ENCODE measurements around the gene OTUD7B.
"Not testable (repeated sequence)": the region's sequence is repeated elsewhere in the genome, so short reads cannot be mapped to it uniquely, and the experiment has no call there.

The OTUD7B gene

GRCh38 chr1:150010393-150011115, at the start of gene OTUD7B:
OTUD7B (minus strand) TSS chr1:150010726; CDS start chr1:149977510, 33,216 bp downstream.
- peak; percentile 91 to 94 for DNase-seq
- peak; percentile 70 for TF ChIP-seq POLR2A (IDR thresholded peaks at IDR 0.05; ENCODE audit: low read length)
- TF ChIP-seq GATA1 (IDR thresholded peaks at IDR 0.05; ENCODE audit: low read depth, low read length) = no peak

GRCh38 chr1:150060260-150060659, 49.7 kb upstream of the OTUD7B start:
- no peak for DNase-seq
- no peak for TF ChIP-seq GATA1 (IDR thresholded peaks at IDR 0.05; ENCODE audit: low read depth, low read length)
- no peak for TF ChIP-seq POLR2A (IDR thresholded peaks at IDR 0.05; ENCODE audit: low read length)

- TF ChIP-seq POLR2A (IDR thresholded peaks at IDR 0.05; ENCODE audit: low read length) (no peak), GATA1 (IDR thresholded peaks at IDR 0.05; ENCODE audit: low read depth, low read length) (no peak)
- DNase-seq = no peak
Measured at GRCh38 chr1:150056407-150056806, 45.9 kb upstream of the OTUD7B start.

- DNase-seq = not testable (repeated sequence)
Measured at GRCh38 chr1:150055507-150055906, 45.0 kb upstream of the OTUD7B start.

GRCh38 chr1:150053926-150054325, 43.4 kb upstream of the OTUD7B start:
- DNase-seq = no peak

GRCh38 chr1:150051905-150052412, 41.4 kb upstream of the OTUD7B start:
- DNase-seq = not testable (repeated sequence)

More at GRCh38 chr1:150053926-150054325, 43.4 kb upstream of the OTUD7B start:
- TF ChIP-seq GATA1 (IDR thresholded peaks at IDR 0.05; ENCODE audit: low read depth, low read length) = no peak
- TF ChIP-seq POLR2A (IDR thresholded peaks at IDR 0.05; ENCODE audit: low read length) = no peak

GRCh38 chr1:150051089-150051373, 40.5 kb upstream of the OTUD7B start:
- DNase-seq = no peak
- no peak for TF ChIP-seq GATA1 (IDR thresholded peaks at IDR 0.05; ENCODE audit: low read depth, low read length)

GRCh38 chr1:150049926-150050325, 39.4 kb upstream of the OTUD7B start:
- TF ChIP-seq GATA1 (IDR thresholded peaks at IDR 0.05; ENCODE audit: low read depth, low read length) (no peak), POLR2A (IDR thresholded peaks at IDR 0.05; ENCODE audit: low read length) (no peak)
- DNase-seq = no peak

- TF ChIP-seq POLR2A (IDR thresholded peaks at IDR 0.05; ENCODE audit: low read length) (no peak), GATA1 (IDR thresholded peaks at IDR 0.05; ENCODE audit: low read depth, low read length) (no peak)
- no peak for DNase-seq
Measured at GRCh38 chr1:150034336-150034735, 23.8 kb upstream of the OTUD7B start.

GRCh38 chr1:150028322-150028721, 17.8 kb upstream of the OTUD7B start:
- no peak for DNase-seq
- TF ChIP-seq POLR2A (IDR thresholded peaks at IDR 0.05; ENCODE audit: low read length) (no peak), GATA1 (IDR thresholded peaks at IDR 0.05; ENCODE audit: low read depth, low read length) (no peak)

GRCh38 chr1:150024156-150024555, 13.6 kb upstream of the OTUD7B start:
- TF ChIP-seq POLR2A (IDR thresholded peaks at IDR 0.05; ENCODE audit: low read length) (no peak), GATA1 (IDR thresholded peaks at IDR 0.05; ENCODE audit: low read depth, low read length) (no peak)

GRCh38 chr1:150022357-150022756, 11.8 kb upstream of the OTUD7B start:
- TF ChIP-seq POLR2A (IDR thresholded peaks at IDR 0.05; ENCODE audit: low read length) (no peak), GATA1 (IDR thresholded peaks at IDR 0.05; ENCODE audit: low read depth, low read length) (no peak)
- DNase-seq = no peak

More at GRCh38 chr1:150024156-150024555, 13.6 kb upstream of the OTUD7B start:
- DNase-seq = no peak

- no peak for DNase-seq
- TF ChIP-seq POLR2A (IDR thresholded peaks at IDR 0.05; ENCODE audit: low read length) (no peak), GATA1 (IDR thresholded peaks at IDR 0.05; ENCODE audit: low read depth, low read length) (no peak)
Measured at GRCh38 chr1:150021191-150021694, 10.7 kb upstream of the OTUD7B start.

- no peak for DNase-seq
- no peak for TF ChIP-seq GATA1 (IDR thresholded peaks at IDR 0.05; ENCODE audit: low read depth, low read length)
- no peak for TF ChIP-seq POLR2A (IDR thresholded peaks at IDR 0.05; ENCODE audit: low read length)
Measured at GRCh38 chr1:150020711-150021110, 10.2 kb upstream of the OTUD7B start.

- no peak for DNase-seq
- TF ChIP-seq POLR2A (IDR thresholded peaks at IDR 0.05; ENCODE audit: low read length) = no peak
Measured at GRCh38 chr1:150018165-150018564, 7.6 kb upstream of the OTUD7B start.

Measured in erythroblast (primary cell).